Prostate gland (tissue), 2 donors: Measurements from ENCODE around the gene TKT.

ENCODE experiments used
- CTCF ChIP-seq, 4 experiments: fragments of 200-600 bp in 2 of 4; fragments of 450-650 bp in 2 of 4; sonication (generic) in 2 of 4; IDR thresholded peaks; 1 replicate in 3 of 4; 2 replicates in 1 of 4; pipeline ENCODE4 v1.5.1; 2016 to 2019; ENCODE audit warnings: antibody characterized with exemption in 4 of 4, mild to moderate bottlenecking in 2 of 4, moderate library complexity in 2 of 4
- POLR2A ChIP-seq: fragments of 450-650 bp; IDR thresholded peaks from one replicate; pipeline ENCODE4 v1.6.1; 2016; ENCODE audit warnings: antibody characterized with exemption, mild to moderate bottlenecking

GRCh38 chr3:53240989-53241972 is 14.5 kb downstream of the TKT start:
- TF ChIP-seq CTCF (IDR thresholded peaks at IDR 0.05) (no peak), POLR2A (no peak)
